ENCODE data around the gene TTBK1. TPM values are rescaled to one million over a fixed set of nuclear protein-coding genes. Genes with fewer than 3 reads are reported as not detected.

The TTBK1 gene
- polyA plus RNA-seq, 1 of the 3 experiments (the other 2 are of a cell fraction) = 0.94 TPM

DNA sequence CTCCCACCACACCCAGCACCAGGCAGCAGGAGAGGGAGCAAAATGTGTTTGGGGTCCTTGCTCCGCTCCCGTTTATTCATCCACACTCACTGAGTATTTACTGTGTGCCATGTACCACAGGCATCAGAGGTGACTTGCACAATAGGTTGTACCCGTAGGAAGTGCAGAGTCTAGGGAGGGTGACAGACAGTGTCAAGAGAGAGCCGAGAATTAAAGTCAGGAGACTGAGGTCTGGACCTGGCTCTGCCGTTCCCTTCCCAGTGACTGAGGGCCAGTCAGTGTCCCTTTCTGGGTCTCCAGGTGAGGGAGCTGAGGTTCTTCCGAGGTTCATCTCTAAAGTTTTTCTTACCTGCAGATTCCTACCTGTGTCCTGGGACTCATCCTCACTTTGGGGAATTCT is 22.3 kb downstream of the TTBK1 start:
- no peak overlapping the region for H2AFZ ChIP-seq (ENCODE audit: low read depth)
- POLR2A ChIA-PET = no interaction called here
- no peaks in the 10 kb centered on the region for H4K20me1 ChIP-seq (ENCODE audit: insufficient read depth)
- CTCF ChIA-PET = interaction anchor here (0.6 to 1.2 kb wide), 2 partner anchors 36 to 122 kb away, joined by 3 read pairs; partner anchors contain the start of gene DNPH1
- no peaks in the 10 kb centered on the region for H3K9me2 ChIP-seq
- no peaks in the 10 kb centered on the region for H3F3A ChIP-seq (replicated peaks; ENCODE audit: insufficient read depth)
- no peaks in the 10 kb centered on the region for H3K36me3 ChIP-seq (replicated peaks in 1 of 2; ENCODE audit: control insufficient read depth in 1 of 2, insufficient read depth in 2 of 2, low read length in 1 of 2)
- no peak overlapping the region for H3K4me3 ChIP-seq (ENCODE audit: low read depth in 2 of 2, low read length in 1 of 2)
- 73% methylated on average over 5 of the region's 6 CpGs for WGBS (ENCODE audit: low lambda C conversion rate)
- H3K27ac ChIP-seq (ENCODE audit: low read depth in 2 of 2, low read length in 1 of 2) = no peak overlapping the region
- H3K9ac ChIP-seq = no peak overlapping the region
- peaks cover 0 to 13% of the 10 kb centered on the region in 2 experiments; a peak in 1 of 4 replicates for H3K4me1 ChIP-seq (ENCODE audit: control insufficient read depth in 1 of 2, insufficient read depth in 2 of 2, low read depth in 1 of 2, low read length in 1 of 2)
- no peak for DNase-seq
- no peaks in the 10 kb centered on the region for H3K79me2 ChIP-seq (ENCODE audit: insufficient read depth)
- no peaks in the 10 kb centered on the region for H3K27me3 ChIP-seq (ENCODE audit: insufficient read depth)
- H3K9me3 ChIP-seq = no peaks in the 10 kb centered on the region
- TF ChIP-seq FOXM1 (IDR thresholded peaks at IDR 0.05; ENCODE audit: low read depth) (no peak), NRF1 (IDR thresholded peaks at IDR 0.05; ENCODE audit: low read depth, low read length) (no peak), MEF2A (IDR thresholded peaks at IDR 0.05; ENCODE audit: borderline replicate concordance, low read depth) (no peak), POLR2AphosphoS5 (IDR thresholded peaks at IDR 0.05; ENCODE audit: low read depth, low read length) (no peak), MXI1 (IDR thresholded peaks at IDR 0.05; ENCODE audit: low read depth, low read length) (no peak), RXRA (IDR thresholded peaks at IDR 0.05; ENCODE audit: borderline replicate concordance, low read depth) (no peak), ZBTB33 (IDR thresholded peaks at IDR 0.05; ENCODE audit: borderline replicate concordance, low read depth) (no peak), GATA2 (CRISPR knock-in tag; IDR thresholded peaks at IDR 0.05) (no peak), RCOR1 (IDR thresholded peaks at IDR 0.05; ENCODE audit: low read length) (no peak), EP300 (IDR thresholded peaks at IDR 0.05; ENCODE audit: borderline replicate concordance in 1 of 2, low read depth in 1 of 2, low read length in 1 of 2) (no peak), TCF12 (IDR thresholded peaks at IDR 0.05) (no peak), JUND (IDR thresholded peaks at IDR 0.05) (no peak), SIN3A (IDR thresholded peaks at IDR 0.05; ENCODE audit: borderline replicate concordance, low read depth, low read length) (no peak), ELF1 (IDR thresholded peaks at IDR 0.05) (no peak), IRF3 (IDR thresholded peaks at IDR 0.05; ENCODE audit: low read depth, low read length) (no peak), PBX3 (IDR thresholded peaks at IDR 0.05) (no peak), MAX (IDR thresholded peaks at IDR 0.05; ENCODE audit: low read depth) (no peak)
- TF ChIP-seq, protein P1, sequence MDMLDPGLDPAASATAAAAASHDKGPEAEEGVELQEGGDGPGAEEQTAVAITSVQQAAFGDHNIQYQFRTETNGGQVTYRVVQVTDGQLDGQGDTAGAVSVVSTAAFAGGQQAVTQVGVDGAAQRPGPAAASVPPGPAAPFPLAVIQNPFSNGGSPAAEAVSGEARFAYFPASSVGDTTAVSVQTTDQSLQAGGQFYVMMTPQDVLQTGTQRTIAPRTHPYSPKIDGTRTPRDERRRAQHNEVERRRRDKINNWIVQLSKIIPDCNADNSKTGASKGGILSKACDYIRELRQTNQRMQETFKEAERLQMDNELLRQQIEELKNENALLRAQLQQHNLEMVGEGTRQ (IDR thresholded peaks at IDR 0.05; ENCODE audit: borderline replicate concordance, low read depth, low read length) = no peak
- TF ChIP-seq, protein P2, sequence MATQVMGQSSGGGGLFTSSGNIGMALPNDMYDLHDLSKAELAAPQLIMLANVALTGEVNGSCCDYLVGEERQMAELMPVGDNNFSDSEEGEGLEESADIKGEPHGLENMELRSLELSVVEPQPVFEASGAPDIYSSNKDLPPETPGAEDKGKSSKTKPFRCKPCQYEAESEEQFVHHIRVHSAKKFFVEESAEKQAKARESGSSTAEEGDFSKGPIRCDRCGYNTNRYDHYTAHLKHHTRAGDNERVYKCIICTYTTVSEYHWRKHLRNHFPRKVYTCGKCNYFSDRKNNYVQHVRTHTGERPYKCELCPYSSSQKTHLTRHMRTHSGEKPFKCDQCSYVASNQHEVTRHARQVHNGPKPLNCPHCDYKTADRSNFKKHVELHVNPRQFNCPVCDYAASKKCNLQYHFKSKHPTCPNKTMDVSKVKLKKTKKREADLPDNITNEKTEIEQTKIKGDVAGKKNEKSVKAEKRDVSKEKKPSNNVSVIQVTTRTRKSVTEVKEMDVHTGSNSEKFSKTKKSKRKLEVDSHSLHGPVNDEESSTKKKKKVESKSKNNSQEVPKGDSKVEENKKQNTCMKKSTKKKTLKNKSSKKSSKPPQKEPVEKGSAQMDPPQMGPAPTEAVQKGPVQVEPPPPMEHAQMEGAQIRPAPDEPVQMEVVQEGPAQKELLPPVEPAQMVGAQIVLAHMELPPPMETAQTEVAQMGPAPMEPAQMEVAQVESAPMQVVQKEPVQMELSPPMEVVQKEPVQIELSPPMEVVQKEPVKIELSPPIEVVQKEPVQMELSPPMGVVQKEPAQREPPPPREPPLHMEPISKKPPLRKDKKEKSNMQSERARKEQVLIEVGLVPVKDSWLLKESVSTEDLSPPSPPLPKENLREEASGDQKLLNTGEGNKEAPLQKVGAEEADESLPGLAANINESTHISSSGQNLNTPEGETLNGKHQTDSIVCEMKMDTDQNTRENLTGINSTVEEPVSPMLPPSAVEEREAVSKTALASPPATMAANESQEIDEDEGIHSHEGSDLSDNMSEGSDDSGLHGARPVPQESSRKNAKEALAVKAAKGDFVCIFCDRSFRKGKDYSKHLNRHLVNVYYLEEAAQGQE (IDR thresholded peaks at IDR 0.05; ENCODE audit: low read depth, low read length) = no peak
- H3K4me2 ChIP-seq = no peak overlapping the region
